ENCODE data around the gene TPSB2. TPM values are rescaled to one million over a fixed set of nuclear protein-coding genes. Genes with fewer than 3 reads are reported as not detected.
"Not testable (repeated sequence)": the region's sequence is repeated elsewhere in the genome, so short reads cannot be mapped to it uniquely, and the experiment has no call there.

The TPSB2 gene
- not detected for polyA plus RNA-seq (2012; ENCODE audit: insufficient read depth, insufficient read length, low read depth)

DNA sequence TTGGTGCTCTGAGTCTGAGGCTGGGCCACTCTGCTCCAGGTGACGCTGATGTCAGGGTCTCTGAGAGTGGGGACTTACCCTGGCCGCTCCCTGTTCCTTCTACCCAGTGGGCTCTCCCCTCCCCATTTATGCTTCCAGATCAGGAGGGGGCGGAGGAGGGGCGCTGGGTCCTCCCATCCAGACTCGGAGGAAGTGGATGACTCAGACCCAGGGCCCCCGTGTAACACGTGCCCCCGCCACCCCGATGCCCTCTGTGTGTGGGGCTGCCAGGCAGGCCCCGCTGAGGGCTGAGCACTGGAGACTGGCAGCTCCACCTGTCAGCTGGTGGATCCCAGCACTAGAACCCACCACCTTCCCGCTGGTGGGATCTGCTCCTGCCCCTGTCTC lies at the start of gene TPSB2:
Gene TPSB2, minus strand, starts transcription at position 101 of the 387 bp plus-strand sequence. CDS start 233 bp downstream, outside the sequence.
- H3K4me1 ChIP-seq, H3K36me3 ChIP-seq, DNase-seq: not testable (repeated sequence)

DNA sequence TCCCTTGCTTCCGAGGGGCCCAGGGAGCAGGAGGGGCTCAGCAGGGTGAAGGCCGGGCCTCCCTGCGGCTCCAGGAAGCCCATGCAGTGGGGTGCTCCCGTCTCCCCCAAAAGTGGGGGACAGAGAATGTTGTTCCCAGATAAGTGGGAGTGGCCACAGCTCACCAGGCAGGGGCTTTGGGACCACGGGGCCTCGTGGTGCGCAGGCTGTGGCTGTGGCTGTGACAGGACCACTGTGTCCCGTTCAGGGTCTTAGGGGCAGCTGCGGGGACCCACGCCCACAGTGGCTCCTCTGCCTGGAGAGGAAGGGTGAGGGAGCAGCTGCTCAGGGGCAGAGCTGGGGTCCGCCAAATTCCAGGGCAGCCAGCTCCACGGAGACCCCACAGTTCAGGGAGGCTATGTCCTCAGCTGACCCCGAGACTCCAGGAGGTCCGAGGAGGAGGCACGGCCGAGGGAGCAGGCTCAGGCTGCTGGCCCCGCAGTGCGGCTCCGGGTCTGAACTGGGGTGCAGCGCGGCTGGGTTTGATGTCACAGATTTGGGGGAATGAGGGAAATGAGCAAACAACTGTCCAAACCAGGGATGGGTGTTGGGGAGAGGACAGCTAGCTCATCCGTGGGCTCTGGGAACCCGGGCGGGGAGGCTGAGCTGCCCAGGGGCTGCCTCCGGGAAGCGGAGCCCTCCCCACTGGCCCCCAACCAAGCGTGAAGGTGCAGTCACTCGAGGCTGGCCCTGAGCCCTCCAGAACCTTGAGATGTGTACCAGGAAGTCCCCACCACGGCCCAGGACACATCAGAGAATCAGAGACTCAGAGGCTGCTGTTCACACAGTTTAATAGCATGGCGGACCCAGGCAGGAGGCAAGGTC lies 49.3 kb upstream of the TPSB2 start:
- no peak overlapping the region for H3K4me3 ChIP-seq (ENCODE audit: low read depth, low read length)
- TF ChIP-seq, protein P1, sequence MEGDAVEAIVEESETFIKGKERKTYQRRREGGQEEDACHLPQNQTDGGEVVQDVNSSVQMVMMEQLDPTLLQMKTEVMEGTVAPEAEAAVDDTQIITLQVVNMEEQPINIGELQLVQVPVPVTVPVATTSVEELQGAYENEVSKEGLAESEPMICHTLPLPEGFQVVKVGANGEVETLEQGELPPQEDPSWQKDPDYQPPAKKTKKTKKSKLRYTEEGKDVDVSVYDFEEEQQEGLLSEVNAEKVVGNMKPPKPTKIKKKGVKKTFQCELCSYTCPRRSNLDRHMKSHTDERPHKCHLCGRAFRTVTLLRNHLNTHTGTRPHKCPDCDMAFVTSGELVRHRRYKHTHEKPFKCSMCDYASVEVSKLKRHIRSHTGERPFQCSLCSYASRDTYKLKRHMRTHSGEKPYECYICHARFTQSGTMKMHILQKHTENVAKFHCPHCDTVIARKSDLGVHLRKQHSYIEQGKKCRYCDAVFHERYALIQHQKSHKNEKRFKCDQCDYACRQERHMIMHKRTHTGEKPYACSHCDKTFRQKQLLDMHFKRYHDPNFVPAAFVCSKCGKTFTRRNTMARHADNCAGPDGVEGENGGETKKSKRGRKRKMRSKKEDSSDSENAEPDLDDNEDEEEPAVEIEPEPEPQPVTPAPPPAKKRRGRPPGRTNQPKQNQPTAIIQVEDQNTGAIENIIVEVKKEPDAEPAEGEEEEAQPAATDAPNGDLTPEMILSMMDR (IDR thresholded peaks at IDR 0.05; ENCODE audit: low read depth, low read length), result no peak
- no peaks in the 10 kb centered on the region for H3K4me1 ChIP-seq
- H3K27me3 ChIP-seq, result peaks cover 90% of the 10 kb centered on the region
- H3K36me3 ChIP-seq, result no peaks in the 10 kb centered on the region
- H3K9me3 ChIP-seq, result no peaks in the 10 kb centered on the region
- DNase-seq, result no peak

More for the DNA sequence above, at the start of gene TPSB2:
- H3K9me3 ChIP-seq; H3K4me3 ChIP-seq (ENCODE audit: low read depth, low read length); H3K27me3 ChIP-seq: not testable (repeated sequence)

DNA sequence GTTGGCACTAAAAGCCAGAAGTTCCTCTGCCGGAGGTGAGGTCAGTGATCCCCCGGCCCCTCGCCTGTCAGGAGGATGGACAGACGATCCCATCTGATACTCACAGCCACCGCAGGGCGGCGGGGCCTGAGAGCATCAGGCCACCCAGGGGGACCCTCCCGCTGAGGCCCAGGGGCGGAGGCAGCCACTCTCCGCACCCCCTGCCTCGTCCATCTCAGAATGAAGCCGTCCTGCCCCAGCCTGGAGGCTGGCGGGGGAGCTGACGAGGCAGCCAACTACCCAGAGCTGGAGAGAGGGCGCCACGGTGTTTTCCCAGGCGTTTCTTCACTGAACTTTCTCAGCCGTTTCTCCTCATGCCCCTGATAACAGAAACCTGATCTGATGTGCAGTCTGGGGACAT lies 48.5 kb upstream of the TPSB2 start:
- Histone ChIP-seq H3K9me3 (peaks cover under 1% of the 10 kb centered on the region; the same call in 1 of the 2 replicates), H3K4me1 (no peaks in the 10 kb centered on the region), H3K27me3 (peaks cover 89% of the 10 kb centered on the region), H3K36me3 (no peaks in the 10 kb centered on the region), H3K4me3 (ENCODE audit: low read depth, low read length) (no peak overlapping the region)
- TF ChIP-seq, protein P1 (IDR thresholded peaks at IDR 0.05; ENCODE audit: low read depth, low read length), result no peak
- DNase-seq, result no peak

DNA sequence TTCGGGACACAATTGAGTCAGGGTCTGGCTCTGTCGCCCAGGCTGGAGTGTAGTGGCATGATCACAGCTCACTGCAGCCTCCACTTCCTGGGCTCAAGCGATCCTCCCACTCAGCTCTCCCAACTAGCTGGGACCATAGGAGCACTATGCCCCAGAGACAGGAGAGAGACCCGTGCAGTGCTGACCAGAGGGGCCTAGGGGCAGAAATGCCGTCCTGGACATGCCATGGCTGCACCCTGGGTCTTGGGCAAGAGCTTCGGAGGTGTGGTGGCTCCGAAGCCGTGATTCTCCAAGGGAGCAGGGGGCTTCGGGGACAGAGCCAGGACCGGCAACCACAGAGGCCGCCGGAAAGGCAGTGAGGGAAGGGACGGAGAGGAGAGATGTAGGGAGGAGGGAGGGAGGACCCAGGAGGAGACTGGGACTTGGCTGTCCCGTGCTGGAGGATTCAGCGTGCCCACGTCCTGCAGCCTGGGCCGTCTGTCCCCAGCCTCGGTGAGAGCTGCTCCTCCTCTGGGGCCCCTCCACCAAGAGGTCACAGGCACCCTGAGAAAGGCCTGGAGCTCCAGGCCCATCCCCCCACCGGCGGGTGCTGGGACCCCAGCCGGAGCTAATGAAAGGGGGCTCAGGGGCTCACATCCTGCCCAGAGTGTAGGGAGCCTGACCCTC lies 47.8 kb upstream of the TPSB2 start:
- peaks cover 4% of the 10 kb centered on the region; the same call in 1 of the 2 replicates for H3K9me3 ChIP-seq
- H3K36me3 ChIP-seq, result no peaks in the 10 kb centered on the region
- H3K27me3 ChIP-seq, result peaks cover 89% of the 10 kb centered on the region
- DNase-seq, result no peak
- peaks cover 2% of the 10 kb centered on the region for H3K4me1 ChIP-seq
- TF ChIP-seq, protein P1 (IDR thresholded peaks at IDR 0.05; ENCODE audit: low read depth, low read length), result no peak
- no peak overlapping the region for H3K4me3 ChIP-seq (ENCODE audit: low read depth, low read length)

DNA sequence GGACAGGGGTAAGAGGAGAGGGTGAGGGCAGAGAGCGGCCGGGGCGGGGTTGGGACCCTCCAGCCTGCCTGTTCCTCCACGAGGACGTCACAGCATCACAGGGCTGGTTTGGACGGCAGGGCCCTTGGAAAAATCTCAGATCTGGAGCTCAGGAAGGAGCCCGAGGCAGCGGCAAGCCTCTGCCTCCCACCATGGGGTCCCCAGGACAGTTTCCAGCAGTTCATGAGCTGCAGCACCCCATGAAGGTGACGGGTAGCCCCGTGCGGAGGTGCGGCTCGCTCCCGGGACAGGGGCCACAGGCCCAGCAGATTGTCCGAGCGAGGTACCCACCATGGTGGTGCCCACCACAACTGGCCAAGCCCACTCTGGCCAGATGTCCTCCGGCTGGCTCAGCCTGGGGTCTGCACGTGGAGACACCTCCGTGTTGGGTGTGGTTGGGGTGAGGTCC lies 47.2 kb upstream of the TPSB2 start:
- Histone ChIP-seq H3K9me3 (peaks cover 4% of the 10 kb centered on the region; the same call in 1 of the 2 replicates), H3K36me3 (no peaks in the 10 kb centered on the region), H3K4me3 (ENCODE audit: low read depth, low read length) (no peak overlapping the region), H3K27me3 (peaks cover 89% of the 10 kb centered on the region), H3K4me1 (peaks cover 7% of the 10 kb centered on the region)
- DNase-seq, result no peak
- TF ChIP-seq, protein P1 (IDR thresholded peaks at IDR 0.05; ENCODE audit: low read depth, low read length), result no peak

DNA sequence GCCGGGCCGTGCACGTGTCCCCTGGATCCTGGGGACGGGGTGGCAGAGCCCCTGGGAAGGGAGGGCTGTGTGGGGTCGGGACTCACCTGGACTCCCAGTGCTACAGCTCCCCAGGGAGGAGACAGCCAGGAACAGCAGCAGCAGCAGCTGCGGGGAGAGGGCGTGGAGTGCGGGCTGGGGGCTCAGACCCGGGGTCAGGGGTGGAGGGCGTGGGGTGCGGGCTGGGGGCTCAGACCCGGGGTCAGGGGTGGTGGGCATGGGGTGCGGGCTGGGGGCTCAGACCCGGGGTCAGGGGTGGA lies 46.5 kb upstream of the TPSB2 start:
- H3K27me3 ChIP-seq, result peaks cover 83% of the 10 kb centered on the region
- peaks cover 4% of the 10 kb centered on the region; the same call in 1 of the 2 replicates for H3K9me3 ChIP-seq
- no peak overlapping the region for H3K4me3 ChIP-seq (ENCODE audit: low read depth, low read length)
- peaks cover 10% of the 10 kb centered on the region for H3K4me1 ChIP-seq
- no peak for DNase-seq
- TF ChIP-seq, protein P1 (IDR thresholded peaks at IDR 0.05; ENCODE audit: low read depth, low read length), result no peak
- H3K36me3 ChIP-seq, result no peaks in the 10 kb centered on the region

Measured in BE2C (cell line).